Stimulated activated CD4-positive, alpha-beta T cell treated with anti-CD3 and anti-CD28 coated beads, Interleukin-12 subunit alpha, Interleukin-12 subunit beta, amount 100 ng/mL, for 48 hours (primary cell): ENCODE results near the gene MAG.

Source experiments
- DNase-seq, 3 donors: peaks; one replicate each; pipeline ENCODE4 v3.0.0-alpha.2; 2020; ENCODE audit warnings: low read depth in 2 of 3, low spot score in 1 of 3

Gene MAG

DNA sequence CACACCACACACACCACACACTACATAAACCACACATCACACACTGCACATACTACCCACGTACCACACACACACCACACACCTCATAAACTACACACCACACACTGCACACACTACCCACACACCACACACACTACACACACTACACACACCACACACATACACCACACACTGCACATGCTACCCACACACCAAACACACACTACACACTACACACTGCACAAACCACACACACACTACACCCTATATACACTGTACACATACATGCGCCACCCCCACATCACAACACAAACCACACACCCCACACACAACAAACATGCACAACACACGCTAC is 5.5 kb downstream of the MAG start:
- no peak for DNase-seq

DNA sequence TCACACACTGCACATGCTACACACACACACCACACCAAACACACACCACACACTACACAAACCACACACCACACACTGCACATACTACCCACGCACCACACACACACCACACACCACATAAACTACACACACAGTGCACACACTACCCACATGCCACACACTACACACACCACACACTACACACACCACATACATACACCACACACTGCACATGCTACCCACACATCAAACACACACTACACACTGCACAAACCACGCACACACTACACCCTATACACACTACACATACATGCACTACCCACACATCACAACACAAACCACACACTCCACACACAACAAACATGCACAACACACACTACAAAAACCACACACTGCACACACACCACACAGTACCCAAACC is 6.0 kb downstream of the MAG start:
- DNase-seq: no peak

DNA sequence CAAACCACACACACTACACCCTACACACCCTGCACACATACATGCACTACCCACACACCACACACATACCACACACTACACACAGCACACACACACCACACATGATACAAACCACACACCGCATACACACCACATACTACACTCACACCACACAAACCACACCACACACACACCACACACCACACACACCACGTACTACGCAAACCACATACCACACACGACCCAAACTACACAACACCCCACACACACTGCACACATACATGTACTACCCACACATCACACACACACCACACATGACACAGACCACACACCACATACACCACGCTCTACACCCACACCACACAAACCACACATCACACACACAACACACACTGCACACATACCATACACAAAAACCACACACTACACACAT is 6.6 kb downstream of the MAG start:
- DNase-seq: no peak

DNA sequence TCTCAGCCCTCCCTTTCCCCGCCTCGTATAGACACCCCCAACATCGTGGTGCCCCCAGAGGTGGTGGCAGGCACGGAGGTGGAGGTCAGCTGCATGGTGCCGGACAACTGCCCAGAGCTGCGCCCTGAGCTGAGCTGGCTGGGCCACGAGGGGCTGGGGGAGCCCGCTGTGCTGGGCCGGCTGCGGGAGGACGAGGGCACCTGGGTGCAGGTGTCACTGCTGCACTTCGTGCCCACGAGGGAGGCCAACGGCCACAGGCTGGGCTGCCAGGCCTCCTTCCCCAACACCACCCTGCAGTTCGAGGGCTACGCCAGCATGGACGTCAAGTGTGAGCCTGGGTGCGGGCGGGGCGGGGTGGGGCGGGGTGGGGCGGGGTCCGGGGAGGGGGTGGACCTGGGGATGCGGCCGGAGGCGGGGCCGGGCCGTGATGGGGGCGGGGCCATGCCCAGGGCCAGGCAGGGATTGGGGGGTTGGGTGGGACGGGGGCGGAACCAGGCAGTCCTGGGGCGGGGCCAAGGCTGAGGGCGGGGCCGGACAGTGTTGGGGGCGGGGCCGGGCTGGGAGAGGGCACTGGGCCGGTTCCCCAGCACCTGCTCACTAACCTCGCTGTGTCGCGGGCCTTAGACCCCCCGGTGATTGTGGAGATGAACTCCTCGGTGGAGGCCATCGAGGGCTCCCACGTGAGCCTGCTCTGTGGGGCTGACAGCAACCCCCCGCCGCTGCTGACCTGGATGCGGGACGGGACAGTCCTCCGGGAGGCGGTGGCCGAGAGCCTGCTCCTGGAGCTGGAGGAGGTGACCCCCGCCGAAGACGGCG is 7.8 kb downstream of the MAG start:
- no peak for DNase-seq

DNA sequence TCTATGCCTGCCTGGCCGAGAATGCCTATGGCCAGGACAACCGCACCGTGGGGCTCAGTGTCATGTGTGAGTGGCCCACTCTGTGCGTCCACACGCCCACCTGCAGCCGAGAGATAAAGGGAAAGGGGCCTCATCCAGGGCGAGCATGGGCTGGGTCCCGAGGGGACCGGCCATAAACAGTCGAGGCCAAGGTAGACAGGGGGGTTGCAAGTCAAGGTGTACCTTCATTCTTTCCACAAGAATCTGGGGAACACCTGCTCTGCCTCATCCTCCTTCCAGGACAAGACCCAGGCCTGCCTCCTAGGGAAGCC is 8.3 kb downstream of the MAG start:
- DNase-seq: no peak

DNA sequence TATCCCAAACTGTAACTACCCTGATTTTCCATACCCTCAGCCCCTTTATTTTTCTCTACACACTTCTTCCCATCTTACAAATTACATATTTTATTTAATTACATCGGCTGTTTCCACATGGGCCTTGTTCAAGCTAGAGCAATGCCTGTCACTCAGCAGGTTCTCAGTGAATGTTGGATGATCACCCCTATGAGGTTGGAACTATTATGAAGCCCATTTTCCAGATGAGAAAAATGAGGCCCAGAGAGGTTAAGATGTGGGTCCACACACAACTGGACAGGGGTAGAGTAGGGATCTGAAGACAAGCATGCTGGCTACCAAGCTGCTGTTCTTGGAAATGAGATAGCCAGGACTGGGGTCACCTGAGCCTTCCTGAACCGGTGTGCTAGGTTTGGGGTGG is 10.0 kb downstream of the MAG start:
- DNase-seq: no peak

DNA sequence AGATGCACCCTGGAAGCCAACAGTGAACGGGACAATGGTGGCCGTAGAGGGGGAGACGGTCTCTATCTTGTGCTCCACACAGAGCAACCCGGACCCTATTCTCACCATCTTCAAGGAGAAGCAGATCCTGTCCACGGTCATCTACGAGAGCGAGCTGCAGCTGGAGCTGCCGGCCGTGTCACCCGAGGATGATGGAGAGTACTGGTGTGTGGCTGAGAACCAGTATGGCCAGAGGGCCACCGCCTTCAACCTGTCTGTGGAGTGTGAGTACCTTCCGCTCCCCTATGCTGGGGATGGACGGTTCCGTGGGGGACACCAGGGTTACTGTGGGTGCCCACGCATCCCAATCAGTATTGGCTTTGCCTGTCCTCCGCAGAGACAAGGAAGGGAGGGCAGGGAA is 10.5 kb downstream of the MAG start:
- DNase-seq: no peak

DNA sequence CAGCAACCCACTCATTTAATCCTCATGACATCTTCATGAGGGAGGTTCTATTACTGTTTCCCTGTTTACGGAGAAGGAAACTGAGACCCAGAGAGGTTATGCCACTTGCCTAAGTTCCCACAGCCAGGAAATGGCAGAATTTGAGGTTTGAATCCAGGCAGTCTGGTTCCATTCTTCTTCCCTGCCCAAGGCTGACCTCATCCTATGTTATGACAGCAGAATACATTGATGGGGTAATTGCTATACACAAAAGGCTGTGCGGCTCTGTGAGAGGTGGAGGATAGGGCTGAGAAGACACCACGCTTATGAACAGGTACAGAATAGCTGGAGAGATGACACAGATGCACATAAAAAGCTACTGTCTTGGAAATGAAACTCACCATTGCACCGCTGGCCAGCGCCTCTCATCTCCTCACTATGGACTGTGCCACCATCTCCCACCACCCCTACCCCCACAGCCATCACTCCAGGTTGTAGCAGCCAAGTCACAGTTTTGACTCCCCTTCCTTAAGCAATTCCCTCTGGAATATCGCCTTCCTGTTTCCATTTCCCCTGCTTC is 11.5 kb downstream of the MAG start:
- no peak for DNase-seq

DNA sequence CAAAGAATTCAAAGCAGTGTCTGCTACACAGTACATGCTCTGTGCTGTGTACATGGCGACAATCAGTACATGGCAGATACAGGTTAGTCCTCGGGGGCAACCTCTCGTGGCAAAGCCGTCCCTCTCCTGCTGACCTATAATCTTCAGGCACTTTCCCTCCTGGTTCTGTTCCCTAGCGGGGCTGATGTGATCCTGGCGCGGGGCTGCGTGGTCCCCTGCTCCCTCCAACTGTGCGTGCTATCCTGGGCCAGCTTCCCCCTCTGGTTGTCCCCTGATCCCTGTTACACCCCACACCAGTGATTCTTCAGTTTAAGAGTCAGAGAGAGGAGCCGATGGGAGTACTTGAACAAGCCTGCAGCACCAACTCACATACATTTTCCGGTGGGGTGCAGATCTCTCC is 12.1 kb downstream of the MAG start:
- no peak for DNase-seq

DNA sequence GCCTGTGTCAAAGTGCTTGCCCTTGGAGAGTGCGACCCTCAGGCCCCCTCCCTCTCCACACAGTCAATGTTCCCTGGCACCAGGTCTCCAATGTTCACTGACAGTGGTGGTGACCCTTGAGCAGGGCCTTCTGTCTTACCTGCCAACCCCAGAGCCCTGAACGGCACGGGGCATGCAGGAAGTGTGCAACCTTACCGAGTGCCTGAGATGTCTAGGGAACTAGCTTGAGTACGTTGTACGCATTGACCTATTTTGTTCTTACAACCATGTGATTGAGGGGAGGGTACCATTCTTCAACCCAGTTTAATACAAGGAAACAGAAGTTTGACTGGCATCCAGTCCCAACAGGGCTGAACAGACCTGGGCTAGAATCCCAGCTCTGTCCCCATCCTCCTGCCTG is 13.2 kb downstream of the MAG start:
- no peak for DNase-seq

DNA sequence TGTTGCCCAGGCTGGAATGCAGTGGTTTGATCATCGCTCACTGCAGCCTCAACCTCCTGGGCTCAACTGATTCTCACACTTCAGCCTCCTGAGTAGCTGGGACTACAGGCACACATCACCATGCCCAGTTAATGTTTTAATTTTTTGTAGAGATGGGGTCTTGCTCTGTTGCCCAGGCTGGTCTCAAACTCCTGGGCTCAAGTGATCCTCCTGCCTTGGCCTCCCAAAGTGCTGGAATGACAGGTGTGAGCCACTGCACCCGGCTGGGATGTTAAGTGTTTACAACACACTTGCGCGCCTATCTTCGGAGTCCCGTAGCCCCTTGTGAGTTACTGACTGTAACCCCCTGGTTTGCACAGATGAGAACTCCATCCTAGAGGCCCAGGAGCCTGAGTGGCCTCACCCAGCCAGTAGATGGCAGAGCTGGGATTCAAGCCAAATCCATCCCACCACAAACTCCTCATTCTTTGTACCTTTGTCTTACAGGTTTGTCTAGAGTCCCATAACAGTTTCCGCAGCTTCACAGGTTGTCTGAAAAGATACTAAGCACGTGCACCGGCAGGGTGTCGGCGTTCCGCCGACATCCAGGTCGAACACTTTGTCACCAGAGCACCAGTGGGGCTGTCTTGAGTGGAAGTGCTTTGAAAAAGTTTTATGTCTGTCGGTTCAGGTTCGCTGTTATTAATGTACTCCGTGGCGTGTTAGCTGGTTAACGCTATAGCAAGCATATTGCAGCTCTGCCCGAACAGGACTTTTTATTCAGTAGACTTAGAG is 14.7 kb downstream of the MAG start:
- no peak for DNase-seq

DNA sequence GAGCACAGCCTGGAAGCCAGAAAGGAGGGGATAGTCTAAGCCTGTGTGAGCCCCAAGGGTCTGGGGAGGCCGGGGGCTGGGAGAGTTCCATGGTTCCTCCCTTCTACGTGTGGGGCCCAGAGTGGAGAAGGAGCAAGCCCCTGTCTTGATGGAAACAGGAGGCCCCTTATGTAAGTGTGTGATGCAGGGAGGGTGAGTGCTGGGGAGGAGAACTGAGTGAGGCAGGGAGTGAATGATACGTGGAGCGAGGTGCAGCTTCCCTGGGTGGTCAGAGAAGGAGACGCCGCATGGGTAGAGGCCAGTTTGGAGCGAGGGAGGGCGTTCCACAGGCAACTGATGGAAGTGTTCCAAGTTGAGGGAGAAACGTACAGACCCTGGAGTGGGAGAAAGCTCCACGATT is 16.0 kb downstream of the MAG start:
- DNase-seq: no peak

DNA sequence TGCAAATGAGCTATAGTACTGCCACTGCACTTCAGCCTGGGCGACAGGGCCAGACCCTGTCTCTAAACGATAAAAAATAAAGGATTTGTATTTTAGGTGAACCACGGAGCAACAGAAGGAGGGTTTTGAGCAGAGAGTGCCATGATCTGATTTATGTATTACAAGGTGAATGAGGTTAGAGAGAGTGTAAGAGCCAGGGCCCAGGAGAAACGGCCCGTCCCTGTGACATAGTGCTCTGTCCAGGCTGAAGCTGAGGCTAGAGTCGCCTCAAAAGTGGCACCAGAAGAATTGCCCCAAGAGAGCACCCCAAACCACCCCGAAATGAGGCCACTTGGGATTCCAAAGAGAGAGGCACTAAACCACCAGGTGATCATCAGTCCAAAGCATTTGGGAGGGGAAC is 16.9 kb downstream of the MAG start:
- DNase-seq: no peak

DNA sequence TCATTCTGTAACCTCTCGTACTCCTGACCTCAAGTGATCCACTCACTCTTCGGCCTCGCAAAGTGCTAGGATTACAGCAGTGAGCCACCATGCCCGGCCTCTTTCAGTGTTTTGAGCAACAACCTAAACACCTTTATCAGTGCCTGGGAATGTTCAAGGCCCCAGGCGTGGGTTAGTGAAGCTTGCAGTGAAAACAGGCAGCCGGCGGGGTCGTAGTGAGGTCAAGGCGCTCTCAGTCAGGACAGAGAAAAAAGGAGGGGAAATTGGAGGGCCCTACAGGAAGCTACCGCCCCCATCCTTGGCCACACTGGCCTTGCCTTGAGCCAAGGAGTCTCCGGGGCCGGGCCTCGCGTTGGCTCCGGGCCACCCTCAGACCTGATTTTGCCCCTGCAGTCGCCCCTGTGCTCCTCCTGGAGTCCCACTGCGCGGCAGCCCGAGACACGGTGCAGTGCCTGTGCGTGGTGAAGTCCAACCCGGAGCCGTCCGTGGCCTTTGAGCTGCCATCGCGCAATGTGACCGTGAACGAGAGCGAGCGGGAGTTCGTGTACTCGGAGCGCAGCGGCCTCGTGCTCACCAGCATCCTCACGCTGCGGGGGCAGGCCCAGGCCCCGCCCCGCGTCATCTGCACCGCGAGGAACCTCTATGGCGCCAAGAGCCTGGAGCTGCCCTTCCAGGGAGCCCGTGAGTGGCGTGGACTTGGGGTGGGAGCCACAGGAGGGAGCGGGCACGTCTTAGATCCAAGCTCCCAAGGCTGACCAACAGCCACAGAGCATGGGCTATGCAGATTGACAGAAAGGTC is 17.7 kb downstream of the MAG start:
- no peak for DNase-seq

DNA sequence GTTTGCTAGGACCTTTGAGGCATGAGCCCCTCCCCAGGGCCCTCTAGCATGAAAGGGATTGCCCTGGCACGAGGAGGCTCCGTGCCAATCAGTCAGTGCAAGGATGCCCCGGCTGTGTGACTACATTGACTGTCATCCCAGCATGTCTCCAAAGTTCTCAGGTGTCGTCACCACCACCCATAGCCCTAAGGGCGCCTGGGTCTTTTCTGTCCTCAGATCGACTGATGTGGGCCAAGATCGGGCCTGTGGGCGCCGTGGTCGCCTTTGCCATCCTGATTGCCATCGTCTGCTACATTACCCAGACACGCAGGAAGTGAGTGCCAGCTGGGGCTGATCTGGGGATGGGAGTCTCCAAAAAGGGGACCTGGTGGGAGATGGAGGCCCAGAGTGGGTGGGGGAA is 18.4 kb downstream of the MAG start:
- no peak for DNase-seq

DNA sequence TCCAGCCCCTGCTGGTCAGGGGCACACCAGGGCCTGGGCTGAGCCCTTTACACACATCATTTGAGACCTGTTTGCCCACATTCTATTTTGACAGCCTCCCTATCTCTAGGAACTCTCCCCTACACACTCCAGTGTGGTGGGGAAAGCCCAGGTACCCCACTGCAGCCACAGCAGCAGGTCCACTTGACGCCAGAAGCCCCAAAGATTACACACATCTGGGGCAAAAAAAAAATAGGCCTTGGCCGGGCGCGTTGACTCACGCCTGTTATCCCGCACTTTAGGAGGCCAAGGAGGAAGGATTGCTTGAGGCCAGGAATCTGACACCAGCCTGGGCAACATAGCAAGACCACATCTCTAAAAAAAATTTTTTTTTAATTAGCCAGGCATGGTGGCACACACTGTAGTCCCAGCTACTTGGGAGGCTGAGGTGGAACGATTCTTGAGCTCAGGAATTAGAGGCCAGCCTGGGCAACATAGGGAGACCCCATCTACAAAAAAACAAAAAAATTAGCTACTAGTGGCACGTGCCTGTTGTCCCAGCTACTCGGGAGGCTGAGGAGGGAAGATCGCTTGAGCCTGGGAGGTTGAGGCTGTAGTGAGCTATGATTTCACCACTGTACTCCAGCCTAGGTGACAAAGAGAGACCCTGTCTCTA is 19.0 kb downstream of the MAG start:
- DNase-seq: no peak

DNA sequence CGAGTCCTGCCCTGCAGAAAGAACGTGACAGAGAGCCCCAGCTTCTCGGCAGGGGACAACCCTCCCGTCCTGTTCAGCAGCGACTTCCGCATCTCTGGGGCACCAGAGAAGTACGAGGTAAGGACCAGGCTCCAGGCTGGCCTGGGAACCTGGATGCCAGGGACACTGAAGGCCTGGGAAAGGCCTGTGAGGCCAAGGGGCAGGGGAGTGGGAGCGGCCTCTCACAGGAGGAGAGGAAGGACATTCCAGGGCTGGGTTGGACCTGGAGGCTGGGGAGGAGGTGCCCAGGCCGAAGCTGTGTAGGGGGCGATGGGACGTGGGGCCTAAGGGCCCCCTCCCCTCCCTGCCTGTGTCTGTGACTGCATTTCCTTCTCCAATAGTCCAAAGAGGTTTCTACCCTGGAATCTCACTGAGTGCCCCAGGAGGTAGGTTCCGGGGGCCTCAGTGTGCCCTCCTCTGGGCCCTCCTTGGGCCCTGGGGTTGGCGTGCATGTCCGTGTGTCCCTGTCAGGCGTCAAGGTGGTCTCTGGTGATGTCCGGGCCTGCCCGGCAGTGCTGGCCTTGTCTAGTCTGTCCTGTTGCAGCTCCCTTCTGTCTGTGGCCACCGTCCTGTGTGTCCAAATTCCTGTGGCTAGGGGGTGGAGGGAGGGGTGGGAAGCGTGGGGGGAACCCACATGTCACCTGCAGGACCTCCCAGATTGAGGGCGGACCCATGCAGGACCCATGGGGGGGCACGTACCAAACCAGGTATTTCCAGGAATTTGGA is 20.1 kb downstream of the MAG start:
- DNase-seq: no peak

DNA sequence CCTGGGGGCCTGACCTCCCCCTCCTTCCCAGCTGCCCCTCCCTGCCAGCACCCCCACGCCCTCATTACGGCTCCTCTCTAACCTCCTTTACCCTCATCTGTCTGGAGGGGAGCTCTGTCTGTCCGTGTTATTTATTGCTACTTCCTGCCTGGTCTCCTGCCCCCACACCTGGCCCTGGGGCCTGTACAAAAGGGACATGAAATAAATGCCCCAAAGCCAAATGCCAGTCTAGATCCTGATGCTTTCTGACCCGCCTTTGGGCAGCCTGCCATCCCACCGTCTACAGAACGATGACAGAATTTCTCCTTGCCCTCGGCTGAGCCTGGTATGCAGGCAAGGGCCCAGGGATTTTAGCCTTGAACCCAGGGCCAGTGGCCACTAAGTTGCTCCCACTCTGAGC is 21.6 kb downstream of the MAG start:
- no peak for DNase-seq

DNA sequence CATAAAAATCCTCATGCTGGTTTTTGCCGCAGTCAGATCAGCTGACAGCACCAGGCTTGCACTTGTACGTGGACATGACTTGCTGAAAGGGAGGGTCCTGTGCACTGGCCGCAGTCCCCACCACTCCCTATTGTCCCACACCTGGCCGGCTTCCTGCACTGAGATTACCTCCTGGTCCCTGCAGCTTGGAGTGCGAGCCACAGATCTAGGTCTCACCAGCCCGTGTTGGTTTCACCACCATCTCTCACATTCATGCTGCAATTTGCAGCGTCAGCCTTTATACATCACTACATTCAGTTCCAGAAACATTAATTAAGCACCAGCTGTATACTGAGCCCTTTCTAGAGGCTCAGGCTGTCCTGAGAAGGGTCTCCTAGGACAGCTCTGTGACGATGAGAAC is 22.1 kb downstream of the MAG start:
- no peak for DNase-seq

DNA sequence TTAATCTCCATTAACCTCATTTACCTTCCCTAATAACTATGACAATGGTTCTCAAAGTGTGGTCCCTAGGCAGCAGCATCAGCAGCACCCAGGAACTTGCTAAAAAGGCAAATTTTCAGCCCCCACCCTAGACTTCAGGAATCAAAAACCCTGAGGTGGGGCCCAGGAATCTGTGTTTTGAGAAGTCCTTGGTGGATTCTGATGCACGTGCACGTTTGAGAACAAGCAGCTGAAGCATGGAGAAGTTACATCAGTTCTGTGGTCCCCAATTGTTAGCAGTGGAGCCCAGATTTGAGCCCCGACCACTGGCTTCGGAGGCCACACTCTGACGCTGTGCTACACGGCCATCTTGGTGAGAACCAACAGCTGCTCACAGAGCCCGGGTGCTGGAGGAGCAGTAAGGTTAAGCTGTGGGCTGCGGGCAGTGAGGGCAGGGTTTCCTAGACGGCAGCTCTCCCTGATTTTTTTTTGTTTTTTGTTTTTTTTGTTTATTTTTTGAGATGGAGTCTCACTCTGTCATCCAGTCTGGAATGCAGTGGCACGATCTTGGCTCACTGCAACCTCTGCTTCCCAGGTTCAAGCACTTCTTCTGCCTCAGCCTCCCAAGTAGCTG is 23.0 kb downstream of the MAG start:
- DNase-seq: no peak
